Endothelial cell of umbilical vein (primary cell): ENCODE results near the gene SUPT3H. TPM values are rescaled to one million over a fixed set of nuclear protein-coding genes. Genes with fewer than 3 reads are reported as not detected.

Source experiments
- BruUV-seq: library from RNA; stranded (reverse); fragments of 400-500 nt; replicated peaks from 2 replicates; lab custom pipeline; 2021; lab: Mats Ljungman, UMichigan
- CTCF ChIA-PET: fragments of 300-600, 350-600 bp; sonication (Branson Sonifier 250); formaldehyde crosslinking; loops from one replicate; lab custom pipeline; 2021; ENCODE audit warnings: antibody characterized with exemption, inconsistent platforms; lab: Charles Lee
- POLR2A ChIA-PET: fragments of 300-600, 350-600 bp; sonication (Branson Sonifier 250); formaldehyde crosslinking; loops from one replicate; lab custom pipeline; 2021; ENCODE audit warnings: antibody characterized with exemption, inconsistent platforms; lab: Charles Lee
- DNase-seq: peaks from one replicate; pipeline ENCODE4 v3.0.0-alpha.2; 2011; ENCODE audit warnings: low read depth, low spot score
- FAIRE-seq: peaks from 2 replicates; lab custom pipeline; 2011; peaks lifted over from hg19 to GRCh38; lab: Jason Lieb, UNC
- H2AFZ ChIP-seq: 2 replicates; pipeline ENCODE4 v1.6.0; 2012; ENCODE audit warnings: low read depth, low read length, control low read depth, inconsistent platforms
- H3K27ac ChIP-seq: 2 replicates; pipeline ENCODE4 v1.5.1; 2011; ENCODE audit warnings: low read depth, mild to moderate bottlenecking, control low read depth, low read length, moderate library complexity; ENCODE audit not compliant: insufficient read depth
- H3K27me3 ChIP-seq, 2 experiments: 2 replicates each; pipeline versions ENCODE4 v1.6.0 to v1.6.1; 2011; ENCODE audit warnings: low read length in 2 of 2, mixed read lengths in 1 of 2; ENCODE audit not compliant: control insufficient read depth in 2 of 2, insufficient read depth in 2 of 2
- H3K36me3 ChIP-seq, 2 experiments: 2 replicates in 1 of 2; 3 replicates in 1 of 2; pipeline ENCODE4 v1.5.1; 2011; ENCODE audit warnings: low read length in 2 of 2, mild to moderate bottlenecking in 1 of 2, moderate library complexity in 1 of 2; ENCODE audit not compliant: control insufficient read depth in 2 of 2, insufficient read depth in 2 of 2; ENCODE audit errors: extremely low read depth in 1 of 2
- H3K4me1 ChIP-seq: 3 replicates; pipeline ENCODE4 v1.5.1; 2011; ENCODE audit warnings: mild to moderate bottlenecking, low read length; ENCODE audit not compliant: control insufficient read depth, insufficient read depth; ENCODE audit errors: extremely low read depth
- H3K4me2 ChIP-seq: 2 replicates; pipeline ENCODE4 v1.6.1; 2011; ENCODE audit warnings: low read length, control low read depth, mixed read lengths; ENCODE audit not compliant: insufficient read depth
- H3K4me3 ChIP-seq, 3 experiments: fragments of 200-600 bp in 1 of 3; sonication (generic), shearing (Covaris generic) in 1 of 3; replicated peaks in 1 of 3; 2 replicates each; pipeline ENCODE4 v1.5.1; 2011 to 2016; ENCODE audit warnings: control low read depth in 3 of 3, low read length in 3 of 3, mild to moderate bottlenecking in 2 of 3, inconsistent platforms in 1 of 3, low read depth in 1 of 3, moderate library complexity in 1 of 3; ENCODE audit not compliant: insufficient read depth in 1 of 3
- H3K79me2 ChIP-seq: 2 replicates; pipeline ENCODE4 v1.6.0; 2012; ENCODE audit warnings: low read length, inconsistent platforms; ENCODE audit not compliant: control insufficient read depth, insufficient read depth
- H3K9ac ChIP-seq: replicated peaks from 2 replicates; pipeline ENCODE3; 2011; ENCODE audit warnings: low read length, control low read depth; ENCODE audit not compliant: insufficient read depth; ENCODE audit errors: extremely low read depth
- H3K9me1 ChIP-seq: replicated peaks from 3 replicates; pipeline ENCODE4 v1.6.0; 2011; ENCODE audit warnings: mild to moderate bottlenecking, low read length; ENCODE audit not compliant: control insufficient read depth, insufficient read depth; ENCODE audit errors: extremely low read depth
- H3K9me3 ChIP-seq: replicated peaks from 2 replicates; pipeline ENCODE4 v1.5.1; 2012; ENCODE audit warnings: low read length, inconsistent platforms; ENCODE audit not compliant: control insufficient read depth, insufficient read depth
- H4K20me1 ChIP-seq: replicated peaks from 2 replicates; pipeline ENCODE3; 2011; ENCODE audit warnings: mild to moderate bottlenecking, low read length; ENCODE audit not compliant: control insufficient read depth, insufficient read depth; ENCODE audit errors: extremely low read depth
- EZH2 ChIP-seq: IDR thresholded peaks from 2 replicates; pipeline ENCODE4 v1.6.1; 2012; ENCODE audit warnings: borderline replicate concordance, low read depth, mild to moderate bottlenecking, moderate library complexity, low read length, inconsistent platforms; ENCODE audit not compliant: severe bottlenecking
- FOS ChIP-seq: IDR thresholded peaks from 2 replicates; pipeline ENCODE4 v1.6.1; 2011; ENCODE audit warnings: mild to moderate bottlenecking, low read length, moderate library complexity, borderline replicate concordance; ENCODE audit not compliant: insufficient read depth
- GATA2 ChIP-seq: IDR thresholded peaks from 2 replicates; pipeline ENCODE4 v1.7.0; 2011; ENCODE audit warnings: low read depth, mild to moderate bottlenecking, moderate library complexity, mixed read lengths, low read length; ENCODE audit not compliant: insufficient read length, insufficient read depth
- JUN ChIP-seq: IDR thresholded peaks from 2 replicates; pipeline ENCODE4 v1.6.1; 2011; ENCODE audit warnings: borderline replicate concordance, low read depth; ENCODE audit not compliant: insufficient read length, insufficient read depth
- MYC ChIP-seq: IDR thresholded peaks from one replicate; pipeline ENCODE4 v1.6.1; 2011; ENCODE audit warnings: mild to moderate bottlenecking, low read depth, low read length
- POLR2A ChIP-seq: IDR thresholded peaks from 2 replicates; pipeline ENCODE4 v1.6.1; 2012; ENCODE audit warnings: low read depth, mild to moderate bottlenecking, control low read depth, low read length
- POLR2AphosphoS5 ChIP-seq: IDR thresholded peaks from 2 replicates; pipeline ENCODE4 v1.6.1; 2012; ENCODE audit warnings: low read depth, mild to moderate bottlenecking, control low read depth, low read length, moderate library complexity; ENCODE audit not compliant: insufficient read depth
- dilution Hi-C: fragments of 300-500 bp; cut with MboI; formaldehyde crosslinking; loops from one replicate; pipeline ENCODE4 v1.15.0; 2019; ENCODE audit warnings: low sequenced_read_pairs; ENCODE audit not compliant: extremely low pct_ligation_motif_present
- intact Hi-C: fragments of 100-400 bp; cut with micrococcal nuclease; formaldehyde crosslinking; loops from one replicate; pipeline ENCODE4 v1.10.0; 2022
- polyA plus RNA-seq, 4 experiments: library from polyadenylated mRNA; depleted of rRNA in 3 of 4; stranded (reverse) in 3 of 4; unstranded in 1 of 4; fragments of >200 nt; gene quantifications; 2 replicates each; pipeline versions ENCODE4 v1.2.1 to v1.2.3, GENCODE V29; 2011 to 2012; ENCODE audit warnings: missing spikeins in 1 of 4
- total RNA-seq: library from RNA; stranded (reverse); gene quantifications from 2 replicates; pipeline ENCODE4 v1.2.3, GENCODE V29; 2021
- TF ChIP-seq, protein P1 (sequence below), 2 donors: IDR thresholded peaks; 1 replicate in 1 of 2; 2 replicates in 1 of 2; pipeline ENCODE4 v1.5.1; 2011; ENCODE audit warnings: low read length in 2 of 2, mild to moderate bottlenecking in 2 of 2, moderate library complexity in 2 of 2, control low read depth in 1 of 2, inconsistent platforms in 1 of 2, low read depth in 1 of 2; ENCODE audit not compliant: insufficient read depth in 1 of 2; ENCODE audit errors: extremely low read depth in 1 of 2
- TF ChIP-seq, protein P2 (sequence below): IDR thresholded peaks from 2 replicates; pipeline ENCODE4 v1.6.1; 2011; ENCODE audit not compliant: insufficient read depth, insufficient read length

The SUPT3H gene
- total and polyA plus RNA-seq, 2 donors (not counting 3 experiments of a cell fraction or from before 2014, with no cell fraction given) = 8.3 to 9.8 TPM

DNA sequence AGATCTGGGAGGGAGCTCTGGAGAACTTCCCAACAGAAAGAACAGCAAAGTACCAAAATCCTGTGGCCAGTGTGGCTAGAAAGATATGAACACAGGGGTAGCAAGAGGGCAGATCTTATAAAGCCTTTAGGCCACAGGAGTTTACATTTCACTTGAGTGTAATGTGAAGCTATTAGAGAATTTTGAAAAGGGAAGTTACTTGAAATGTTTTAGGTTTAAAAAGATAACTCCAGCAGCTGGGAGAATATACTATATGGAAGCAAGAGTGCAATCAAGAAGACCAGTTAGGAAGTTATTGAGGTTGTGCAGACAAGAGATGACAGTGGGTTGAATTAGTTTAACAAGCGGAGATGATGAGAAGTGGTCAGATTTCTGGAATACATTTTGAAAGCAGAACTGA, 7.9 kb downstream of the SUPT3H start:
- H3K9me3 ChIP-seq = no peaks in the 10 kb centered on the region
- TF ChIP-seq GATA2 = no peak
- TF ChIP-seq, protein P1, sequence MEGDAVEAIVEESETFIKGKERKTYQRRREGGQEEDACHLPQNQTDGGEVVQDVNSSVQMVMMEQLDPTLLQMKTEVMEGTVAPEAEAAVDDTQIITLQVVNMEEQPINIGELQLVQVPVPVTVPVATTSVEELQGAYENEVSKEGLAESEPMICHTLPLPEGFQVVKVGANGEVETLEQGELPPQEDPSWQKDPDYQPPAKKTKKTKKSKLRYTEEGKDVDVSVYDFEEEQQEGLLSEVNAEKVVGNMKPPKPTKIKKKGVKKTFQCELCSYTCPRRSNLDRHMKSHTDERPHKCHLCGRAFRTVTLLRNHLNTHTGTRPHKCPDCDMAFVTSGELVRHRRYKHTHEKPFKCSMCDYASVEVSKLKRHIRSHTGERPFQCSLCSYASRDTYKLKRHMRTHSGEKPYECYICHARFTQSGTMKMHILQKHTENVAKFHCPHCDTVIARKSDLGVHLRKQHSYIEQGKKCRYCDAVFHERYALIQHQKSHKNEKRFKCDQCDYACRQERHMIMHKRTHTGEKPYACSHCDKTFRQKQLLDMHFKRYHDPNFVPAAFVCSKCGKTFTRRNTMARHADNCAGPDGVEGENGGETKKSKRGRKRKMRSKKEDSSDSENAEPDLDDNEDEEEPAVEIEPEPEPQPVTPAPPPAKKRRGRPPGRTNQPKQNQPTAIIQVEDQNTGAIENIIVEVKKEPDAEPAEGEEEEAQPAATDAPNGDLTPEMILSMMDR (IDR thresholded peaks at IDR 0.05; ENCODE audit: extremely low read depth in 1 of 2, insufficient read depth in 1 of 2, low read depth in 1 of 2, low read length in 2 of 2) = no peak
- TF ChIP-seq POLR2AphosphoS5 = no peak
- TF ChIP-seq, protein P2, sequence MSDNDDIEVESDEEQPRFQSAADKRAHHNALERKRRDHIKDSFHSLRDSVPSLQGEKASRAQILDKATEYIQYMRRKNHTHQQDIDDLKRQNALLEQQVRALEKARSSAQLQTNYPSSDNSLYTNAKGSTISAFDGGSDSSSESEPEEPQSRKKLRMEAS = no peak
- TF ChIP-seq EZH2 = no peak
- no peak for TF ChIP-seq POLR2A
- TF ChIP-seq MYC = no peak
- no peak for TF ChIP-seq FOS
- no peak for TF ChIP-seq JUN
- intact Hi-C loops (no loop called here), dilution Hi-C loops (no loop called here)
- FAIRE-seq (no peak), DNase-seq (no peak)
- no peaks in the 10 kb centered on the region for H4K20me1 ChIP-seq
- CTCF ChIA-PET = interaction anchor here (1.7 kb wide), 1 partner anchor 345 kb away, joined by 8 read pairs; no protein-coding TSS in a partner anchor
- H3K27ac ChIP-seq = no peak overlapping the region
- H3K4me2 ChIP-seq = no peak overlapping the region
- BruUV-seq = no TSS peak
- no peaks in the 10 kb centered on the region for H3K9me1 ChIP-seq
- H3K9ac ChIP-seq = no peak overlapping the region
- H3K36me3 ChIP-seq = no peaks in the 10 kb centered on the region
- no peaks in the 10 kb centered on the region for H3K79me2 ChIP-seq
- H2AFZ ChIP-seq = no peak overlapping the region
- no peaks in the 10 kb centered on the region for H3K4me1 ChIP-seq
- H3K27me3 ChIP-seq = no peaks in the 10 kb centered on the region
- no peak overlapping the region for H3K4me3 ChIP-seq
- POLR2A ChIA-PET = no interaction called here
